ENCODE results near the gene PHACTR1.

DNA sequence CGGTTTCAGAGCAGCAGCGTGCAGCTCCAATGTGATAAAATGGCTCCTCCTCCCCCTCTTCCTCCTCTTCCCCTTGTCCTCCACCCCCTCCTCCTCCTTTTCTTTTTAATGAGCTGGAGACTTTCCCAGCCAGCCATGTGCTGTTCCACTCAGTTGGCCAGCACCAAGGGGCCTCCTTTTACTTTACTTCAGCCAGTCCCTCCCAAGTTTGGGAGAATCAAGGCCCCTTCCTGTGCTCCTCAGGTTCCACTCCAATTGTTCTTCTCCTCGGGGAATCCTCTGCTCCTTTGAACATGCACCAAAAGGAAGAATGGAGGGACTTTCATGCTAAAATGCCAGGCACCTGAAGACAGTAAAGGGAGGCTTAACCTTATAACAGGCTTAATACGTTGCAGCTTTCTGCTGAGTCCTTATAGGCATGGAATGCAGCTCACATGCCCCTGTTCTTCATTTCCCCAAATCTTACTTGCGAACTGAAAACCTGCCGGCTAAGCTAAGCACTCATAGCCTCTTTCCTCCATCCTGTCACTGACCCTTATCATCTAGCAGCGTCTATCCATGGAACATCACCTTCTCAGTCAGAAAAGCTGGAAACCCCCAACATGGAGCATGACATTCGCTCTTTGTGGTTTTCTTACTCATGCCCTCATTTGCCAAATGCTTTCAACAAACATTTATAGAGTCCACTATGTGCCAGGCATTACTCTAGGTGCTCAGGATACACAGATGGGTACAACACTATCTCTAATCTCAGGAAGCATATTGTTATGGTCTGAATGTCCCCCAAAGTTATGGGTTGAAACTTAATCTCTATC, 170.6 kb downstream of the PHACTR1 start:
- TF ChIP-seq POLR2A (IDR thresholded peaks at IDR 0.05) = no peak
- no peak for TF ChIP-seq CTCF (IDR thresholded peaks at IDR 0.05)
